Measurements from ENCODE around the gene DSG1. TPM values are rescaled to one million over a fixed set of nuclear protein-coding genes. Genes with fewer than 3 reads are reported as not detected.
"Not testable (repeated sequence)": the region's sequence is repeated elsewhere in the genome, so short reads cannot be mapped to it uniquely, and the experiment has no call there.

Gene DSG1
- total RNA-seq, 8 experiments from 2014 or later: under 0.01 to 0.33 (median 0.17) TPM; not detected in 3

DNA sequence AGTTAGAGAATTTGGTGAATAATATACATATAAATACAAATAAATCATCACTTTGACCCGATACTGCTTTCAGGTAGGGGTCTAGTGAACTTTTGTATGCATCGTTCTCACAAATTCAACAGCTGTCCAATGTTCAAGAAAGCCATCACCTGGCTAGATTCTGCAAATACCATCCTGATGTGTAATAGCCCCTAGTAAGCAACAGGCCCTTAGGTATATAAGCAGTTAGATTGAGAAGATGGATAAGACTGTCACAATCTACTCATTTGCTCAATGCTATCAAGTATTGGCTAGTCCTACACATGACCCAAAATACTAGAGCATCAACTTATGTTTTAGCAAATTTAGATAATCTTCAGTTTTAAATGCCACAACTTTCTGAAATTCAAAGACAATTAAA is 20.7 kb upstream of the DSG1 start:
- no peak overlapping the region for H3K4me3 ChIP-seq
- H3K27ac ChIP-seq: no peak overlapping the region
- in situ Hi-C loops (cut with MboI; ENCODE audit: low pct_unique_long_range_greater_than_20kb in 2 of 9, low sequenced_read_pairs in 9 of 9, unreplicated experiment in 9 of 9): no loop called here
- 8 to 100% (median 80%) methylated on average over 1 to 2 of the region's 2 CpGs; no CpG with 5 or more reads in 3 of the 10 experiments for WGBS, 10 experiments
- no peak for ATAC-seq (replicated peaks in 6 of 8)
- H3K4me1 ChIP-seq (replicated peaks in 1 of 2): no peaks in the 10 kb centered on the region

GRCh38 chr18:31301201-31301655 is 16.7 kb upstream of the DSG1 start:
- no peak for ATAC-seq (replicated peaks in 6 of 8)
- Histone ChIP-seq H3K4me3 (no peak overlapping the region), H3K4me1 (replicated peaks in 1 of 2) (no peaks in the 10 kb centered on the region), H3K27ac (no peak overlapping the region)
- in situ Hi-C loops (cut with MboI; ENCODE audit: low pct_unique_long_range_greater_than_20kb in 2 of 9, low sequenced_read_pairs in 9 of 9, unreplicated experiment in 9 of 9): no loop called here
- 0 to 100% (median 90%) methylated on average over 1 to 3 of the region's 3 CpGs; no CpG with 5 or more reads in 1 of the 10 experiments for WGBS, 10 experiments

DNA sequence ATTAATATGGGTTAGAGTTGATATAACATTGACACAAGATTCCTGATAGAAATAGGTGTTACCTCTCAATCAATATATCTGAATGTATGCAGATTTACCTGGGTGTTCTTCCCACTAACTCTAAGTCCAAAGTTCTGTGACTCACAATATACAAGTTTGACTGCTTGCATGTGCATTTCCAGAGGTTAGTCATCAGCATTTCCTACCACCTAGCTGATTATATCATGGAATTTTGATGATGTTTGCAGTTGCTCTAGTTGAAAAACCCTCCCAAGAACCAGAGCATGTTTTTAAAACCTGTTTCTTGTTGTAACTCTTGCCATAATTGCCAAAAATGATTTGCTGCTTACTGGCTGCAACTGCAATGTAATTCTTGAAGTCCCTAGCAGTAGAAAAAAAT is 15.0 kb upstream of the DSG1 start:
- no peak for ATAC-seq (replicated peaks in 6 of 8)
- no peak overlapping the region for H3K4me3 ChIP-seq
- in situ Hi-C loops (cut with MboI; ENCODE audit: low pct_unique_long_range_greater_than_20kb in 2 of 9, low sequenced_read_pairs in 9 of 9, unreplicated experiment in 9 of 9): no loop called here
- H3K4me1 ChIP-seq (replicated peaks in 1 of 2): no peaks in the 10 kb centered on the region
- H3K27ac ChIP-seq: no peak overlapping the region

DNA sequence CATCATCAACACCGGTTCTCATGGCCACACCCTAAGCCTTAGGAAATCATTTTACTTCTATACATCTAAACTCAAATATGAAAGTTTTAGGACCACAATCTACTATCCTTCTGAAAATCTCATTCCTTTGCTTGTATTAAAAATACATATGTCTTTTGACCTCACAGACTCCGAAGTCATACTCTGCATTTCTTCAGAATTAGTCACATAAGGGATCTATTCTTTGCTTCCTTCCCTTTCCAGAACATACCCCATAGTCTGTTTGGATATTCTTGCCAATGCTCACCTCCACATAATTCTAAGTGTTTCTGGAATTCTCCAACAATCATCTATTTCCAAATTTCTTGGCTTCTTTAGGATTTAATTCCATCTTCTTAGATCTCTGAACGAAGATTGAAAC is 14.2 kb upstream of the DSG1 start:
- ATAC-seq (replicated peaks in 6 of 8): no peak
- no peak overlapping the region for H3K27ac ChIP-seq
- WGBS, 10 experiments: 4 to 100% (median 90%) methylated on average over 2 to 3 of the region's 3 CpGs

GRCh38 chr18:31309115-31309514 is 8.8 kb upstream of the DSG1 start:
- H3K27ac ChIP-seq: no peak overlapping the region
- 4 to 100% (median 100%) methylated on average over 1 to 2 of the region's 2 CpGs; no CpG with 5 or more reads in 1 of the 10 experiments for WGBS, 10 experiments
- in situ Hi-C loops (cut with MboI; ENCODE audit: low pct_unique_long_range_greater_than_20kb in 2 of 9, low sequenced_read_pairs in 9 of 9, unreplicated experiment in 9 of 9): no loop called here

More for the DNA sequence above, 14.2 kb upstream of the DSG1 start:
- in situ Hi-C loops (cut with MboI; ENCODE audit: low pct_unique_long_range_greater_than_20kb in 2 of 9, low sequenced_read_pairs in 9 of 9, unreplicated experiment in 9 of 9): no loop called here
- H3K4me1 ChIP-seq (replicated peaks in 1 of 2): no peaks in the 10 kb centered on the region
- no peak overlapping the region for H3K4me3 ChIP-seq

GRCh38 chr18:31316974-31317373 is 986 bp upstream of the DSG1 start:
- no peak overlapping the region for H3K4me3 ChIP-seq
- H3K27ac ChIP-seq: no peak overlapping the region
- in situ Hi-C loops (cut with MboI; ENCODE audit: low pct_unique_long_range_greater_than_20kb in 2 of 9, low sequenced_read_pairs in 9 of 9, unreplicated experiment in 9 of 9): no loop called here
- H3K4me1 ChIP-seq (replicated peaks in 1 of 2): no peaks in the 10 kb centered on the region
- ATAC-seq (replicated peaks in 6 of 8): no peak
- 0 to 100% (median 66%) methylated on average over 1 to 4 of the region's 4 CpGs; no CpG with 5 or more reads in 1 of the 10 experiments for WGBS, 10 experiments

More at GRCh38 chr18:31309115-31309514, 8.8 kb upstream of the DSG1 start:
- ATAC-seq (replicated peaks in 6 of 8): no peak
- Histone ChIP-seq H3K4me3 (no peak overlapping the region), H3K4me1 (replicated peaks in 1 of 2) (no peaks in the 10 kb centered on the region)

- no peaks in the 10 kb centered on the region for H3K4me1 ChIP-seq (replicated peaks in 1 of 2)
- no peak overlapping the region for H3K4me3 ChIP-seq
- no peak for ATAC-seq (replicated peaks in 6 of 8)
- in situ Hi-C loops (cut with MboI; ENCODE audit: low pct_unique_long_range_greater_than_20kb in 2 of 9, low sequenced_read_pairs in 9 of 9, unreplicated experiment in 9 of 9): no loop called here
- H3K27ac ChIP-seq: no peak overlapping the region
- whole genome bisulfite sequencing, 10 experiments: 0 to 100% (median 100%) methylated on average over 1 to 2 of the region's 2 CpGs; no CpG with 5 or more reads in 3 of the 10 experiments
These were observed 3.8 kb downstream of the DSG1 start for GRCh38 chr18:31321719-31322118.

GRCh38 chr18:31325051-31325450 is 7.1 kb downstream of the DSG1 start:
- Histone ChIP-seq H3K4me1 (replicated peaks in 1 of 2) (peaks cover 9 to 16% of the 10 kb centered on the region in 2 donors), H3K4me3 (no peak overlapping the region), H3K27ac (no peak overlapping the region)
- ATAC-seq (replicated peaks in 6 of 8): no peak
- 11 to 100% (median 90%) methylated on average over 1 to 3 of the region's 3 CpGs; no CpG with 5 or more reads in 2 of the 10 experiments for WGBS, 10 experiments
- in situ Hi-C loops (cut with MboI; ENCODE audit: low pct_unique_long_range_greater_than_20kb in 2 of 9, low sequenced_read_pairs in 9 of 9, unreplicated experiment in 9 of 9): no loop called here

- Histone ChIP-seq H3K4me1 (replicated peaks in 1 of 2) (peaks cover 11 to 16% of the 10 kb centered on the region in 2 donors), H3K27ac (no peak overlapping the region), H3K4me3 (no peak overlapping the region)
- in situ Hi-C loops (cut with MboI; ENCODE audit: low pct_unique_long_range_greater_than_20kb in 2 of 9, low sequenced_read_pairs in 9 of 9, unreplicated experiment in 9 of 9): no loop called here
- ATAC-seq (replicated peaks in 6 of 8): no peak
- 0 to 70% (median 31%) methylated on average over 2 to 7 of the region's 7 CpGs for WGBS, 10 experiments
These were observed 12.0 kb downstream of the DSG1 start for GRCh38 chr18:31329787-31330438.

GRCh38 chr18:31343454-31343853 is 25.5 kb downstream of the DSG1 start:
- in situ Hi-C loops (cut with MboI; ENCODE audit: low pct_unique_long_range_greater_than_20kb in 2 of 9, low sequenced_read_pairs in 9 of 9, unreplicated experiment in 9 of 9): no loop called here
- Histone ChIP-seq H3K4me3 (no peak overlapping the region), H3K27ac (no peak overlapping the region), H3K4me1 (replicated peaks in 1 of 2) (no peaks in the 10 kb centered on the region)
- ATAC-seq (replicated peaks in 6 of 8): no peak
- 0 to 100% (median 89%) methylated on average over 1 to 4 of the region's 4 CpGs; no CpG with 5 or more reads in 1 of the 10 experiments for WGBS, 10 experiments

- in situ Hi-C loops (cut with MboI; ENCODE audit: low pct_unique_long_range_greater_than_20kb in 2 of 9, low sequenced_read_pairs in 9 of 9, unreplicated experiment in 9 of 9): loop anchor here in 1 of 9 experiments (25.0 kb wide), 1 partner anchor 91 kb away; no protein-coding TSS in a partner anchor
- not testable (repeated sequence) for H3K4me1 ChIP-seq (replicated peaks in 1 of 2); H3K27ac ChIP-seq; H3K4me3 ChIP-seq; ATAC-seq (replicated peaks in 6 of 8)
- WGBS, 10 experiments: no CpG with 5 or more reads among the region's 17 CpGs
These were observed 35.4 kb downstream of the DSG1 start for GRCh38 chr18:31353336-31353735.

GRCh38 chr18:31354990-31355389 is 37.0 kb downstream of the DSG1 start:
- in situ Hi-C loops (cut with MboI; ENCODE audit: low pct_unique_long_range_greater_than_20kb in 2 of 9, low sequenced_read_pairs in 9 of 9, unreplicated experiment in 9 of 9): loop anchor here in 1 of 9 experiments (25.0 kb wide), 1 partner anchor 93 kb away; no protein-coding TSS in a partner anchor
- no peak for ATAC-seq (replicated peaks in 6 of 8)
- WGBS, 10 experiments: 0 to 100% (median 89%) methylated on average over 1 to 4 of the region's 8 CpGs; no CpG with 5 or more reads in 1 of the 10 experiments

DNA sequence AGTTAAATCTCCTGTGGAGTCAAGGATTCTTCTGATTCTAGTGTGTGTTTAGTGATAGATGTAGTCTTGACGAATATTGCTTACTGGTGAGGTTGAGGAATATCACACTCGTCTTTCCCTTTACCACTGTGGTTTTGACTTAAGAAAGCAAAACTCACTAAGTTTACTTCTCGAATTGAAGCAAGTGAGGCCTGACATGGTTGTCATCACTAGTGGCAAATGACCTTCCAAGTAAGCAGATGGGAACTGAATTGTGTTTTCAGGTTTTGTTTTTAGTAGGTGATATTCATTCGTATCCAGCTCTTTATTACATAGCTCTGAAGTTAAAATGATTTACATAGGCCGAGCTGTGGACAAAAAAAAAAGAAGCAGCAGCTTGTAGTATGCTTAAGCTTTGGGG is 38.1 kb downstream of the DSG1 start:
- Histone ChIP-seq H3K4me1 (replicated peaks in 1 of 2) (no peaks in the 10 kb centered on the region), H3K27ac (no peak overlapping the region), H3K4me3 (no peak overlapping the region)
- in situ Hi-C loops (cut with MboI; ENCODE audit: low pct_unique_long_range_greater_than_20kb in 2 of 9, low sequenced_read_pairs in 9 of 9, unreplicated experiment in 9 of 9): loop anchor here in 1 of 9 experiments (25.0 kb wide), 1 partner anchor 94 kb away; no protein-coding TSS in a partner anchor
- WGBS, 10 experiments: 0 to 100% (median 70%) methylated on average over 2 to 5 of the region's 5 CpGs; no CpG with 5 or more reads in 1 of the 10 experiments
- no peak for ATAC-seq (replicated peaks in 6 of 8)

More at GRCh38 chr18:31354990-31355389, 37.0 kb downstream of the DSG1 start:
- no peaks in the 10 kb centered on the region for H3K4me1 ChIP-seq (replicated peaks in 1 of 2)
- H3K4me3 ChIP-seq: no peak overlapping the region
- H3K27ac ChIP-seq: no peak overlapping the region
